Fibroblast of skin of left quadriceps (primary cell): ENCODE measurements around the gene APC2.
"Not testable (repeated sequence)": the region's sequence is repeated elsewhere in the genome, so short reads cannot be mapped to it uniquely, and the experiment has no call there.

ENCODE experiments used
- DNase-seq, 2 experiments: peaks; one replicate each; pipeline ENCODE4 v3.0.0-alpha.2; 2013; ENCODE audit warnings: low read depth in 2 of 2

APC2 gene

DNA sequence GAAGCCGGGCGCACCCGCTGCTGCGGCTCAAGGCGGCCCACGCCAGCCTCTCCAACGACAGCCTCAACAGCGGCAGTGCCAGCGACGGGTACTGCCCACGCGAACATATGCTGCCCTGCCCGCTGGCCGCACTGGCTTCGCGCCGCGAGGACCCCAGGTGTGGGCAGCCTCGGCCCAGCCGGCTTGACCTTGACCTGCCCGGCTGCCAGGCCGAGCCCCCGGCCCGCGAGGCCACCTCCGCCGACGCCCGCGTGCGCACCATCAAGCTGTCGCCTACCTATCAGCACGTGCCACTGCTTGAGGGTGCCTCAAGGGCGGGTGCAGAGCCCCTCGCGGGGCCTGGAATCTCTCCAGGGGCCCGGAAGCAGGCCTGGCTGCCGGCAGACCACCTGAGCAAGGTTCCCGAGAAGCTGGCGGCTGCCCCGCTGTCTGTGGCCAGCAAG is 16.1 kb downstream of the APC2 start:
- DNase-seq: no peak

- no peak for DNase-seq
These were observed 16.7 kb downstream of the APC2 start for GRCh38 chr19:1466461-1467214.

DNA sequence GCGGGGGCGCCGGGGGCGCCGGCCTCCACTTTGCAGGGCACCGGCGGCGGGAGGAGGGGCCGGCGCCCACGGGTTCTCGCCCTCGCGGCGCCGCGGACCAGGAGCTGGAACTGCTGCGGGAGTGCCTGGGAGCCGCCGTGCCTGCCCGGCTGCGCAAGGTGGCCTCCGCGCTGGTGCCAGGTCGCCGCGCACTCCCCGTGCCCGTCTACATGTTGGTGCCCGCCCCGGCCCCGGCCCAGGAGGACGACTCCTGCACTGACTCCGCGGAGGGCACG is 17.2 kb downstream of the APC2 start:
- no peak for DNase-seq

GRCh38 chr19:1467490-1468273 is 17.8 kb downstream of the APC2 start:
- no peak for DNase-seq

- DNase-seq: no peak
These were observed 18.4 kb downstream of the APC2 start for GRCh38 chr19:1468274-1468820.

DNA sequence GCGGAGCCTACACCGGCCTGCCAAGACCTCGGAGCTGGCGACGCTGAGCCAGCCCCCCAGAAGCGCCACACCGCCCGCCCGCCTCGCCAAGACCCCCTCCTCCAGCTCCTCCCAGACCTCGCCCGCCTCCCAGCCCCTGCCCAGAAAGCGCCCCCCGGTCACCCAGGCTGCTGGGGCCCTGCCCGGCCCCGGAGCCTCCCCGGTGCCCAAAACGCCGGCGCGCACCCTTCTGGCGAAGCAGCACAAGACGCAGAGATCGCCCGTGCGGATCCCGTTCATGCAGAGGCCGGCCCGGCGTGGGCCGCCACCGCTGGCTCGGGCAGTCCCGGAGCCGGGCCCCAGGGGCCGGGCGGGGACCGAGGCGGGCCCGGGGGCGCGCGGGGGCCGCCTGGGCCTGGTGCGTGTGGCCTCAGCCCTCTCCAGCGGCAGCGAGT is 18.9 kb downstream of the APC2 start:
- DNase-seq: no peak

DNA sequence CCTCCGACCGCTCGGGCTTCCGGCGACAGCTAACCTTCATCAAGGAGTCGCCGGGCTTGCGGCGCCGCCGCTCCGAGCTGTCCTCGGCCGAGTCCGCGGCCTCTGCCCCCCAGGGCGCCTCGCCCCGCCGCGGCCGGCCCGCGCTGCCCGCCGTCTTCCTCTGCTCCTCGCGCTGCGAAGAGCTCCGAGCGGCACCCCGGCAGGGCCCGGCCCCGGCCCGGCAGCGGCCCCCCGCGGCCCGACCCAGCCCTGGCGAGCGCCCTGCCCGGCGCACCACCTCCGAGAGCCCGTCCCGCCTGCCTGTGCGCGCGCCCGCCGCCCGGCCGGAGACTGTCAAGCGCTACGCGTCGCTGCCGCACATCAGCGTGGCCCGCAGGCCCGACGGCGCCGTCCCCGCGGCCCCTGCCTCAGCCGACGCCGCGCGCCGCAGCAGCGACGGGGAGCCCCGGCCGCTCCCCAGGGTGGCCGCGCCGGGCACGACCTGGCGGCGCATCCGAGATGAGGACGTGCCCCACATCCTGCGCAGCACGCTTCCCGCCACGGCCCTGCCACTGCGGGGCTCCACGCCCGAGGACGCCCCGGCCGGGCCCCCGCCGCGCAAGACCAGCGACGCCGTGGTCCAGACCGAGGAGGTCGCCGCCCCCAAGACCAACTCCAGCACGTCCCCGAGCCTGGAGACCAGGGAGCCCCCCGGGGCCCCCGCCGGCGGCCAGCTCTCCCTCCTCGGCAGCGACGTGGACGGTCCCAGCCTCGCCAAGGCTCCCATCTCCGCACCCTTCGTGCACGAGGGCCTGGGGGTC is 19.5 kb downstream of the APC2 start:
- no peak for DNase-seq

DNA sequence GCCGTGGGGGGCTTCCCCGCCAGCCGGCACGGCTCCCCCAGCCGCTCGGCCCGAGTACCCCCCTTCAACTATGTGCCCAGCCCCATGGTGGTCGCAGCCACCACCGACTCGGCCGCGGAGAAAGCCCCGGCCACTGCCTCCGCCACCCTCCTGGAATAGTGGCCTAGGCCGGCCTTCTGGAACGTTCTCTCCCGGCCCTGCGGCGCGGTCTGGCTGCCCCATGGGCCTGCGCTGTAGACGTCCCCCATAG is 20.1 kb downstream of the APC2 start:
- DNase-seq: no peak

- no peak for DNase-seq
These were observed 20.5 kb downstream of the APC2 start for GRCh38 chr19:1470305-1471009.

DNA sequence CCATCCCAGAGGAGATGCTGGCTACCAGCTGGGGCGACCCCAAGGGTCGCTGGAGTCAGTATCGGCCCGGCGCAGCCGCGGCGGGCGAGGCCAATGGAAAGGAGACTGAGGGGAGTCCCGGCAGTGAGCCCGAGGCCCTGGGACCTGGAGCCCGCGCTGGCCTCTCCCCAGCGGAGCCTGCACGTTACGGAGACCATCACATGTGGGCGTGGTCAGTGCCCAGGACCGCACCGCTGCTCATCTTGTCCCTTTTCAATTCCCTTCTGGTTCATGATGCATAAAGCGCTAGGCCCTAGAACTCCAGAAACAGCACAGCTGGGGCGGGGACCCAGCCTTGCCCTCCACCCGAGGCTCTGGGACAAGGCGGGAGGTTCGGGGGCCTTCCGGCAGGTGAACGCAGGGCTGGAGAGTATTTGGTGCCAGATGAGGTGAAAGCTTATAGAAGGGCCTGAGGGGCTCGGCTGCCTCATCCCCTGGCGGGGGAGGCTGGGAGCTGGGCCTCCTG is 21.1 kb downstream of the APC2 start:
- DNase-seq: no peak

- DNase-seq: no peak
These were observed 21.7 kb downstream of the APC2 start for GRCh38 chr19:1471515-1472160.

GRCh38 chr19:1472231-1473084 is 22.5 kb downstream of the APC2 start:
- no peak for DNase-seq

DNA sequence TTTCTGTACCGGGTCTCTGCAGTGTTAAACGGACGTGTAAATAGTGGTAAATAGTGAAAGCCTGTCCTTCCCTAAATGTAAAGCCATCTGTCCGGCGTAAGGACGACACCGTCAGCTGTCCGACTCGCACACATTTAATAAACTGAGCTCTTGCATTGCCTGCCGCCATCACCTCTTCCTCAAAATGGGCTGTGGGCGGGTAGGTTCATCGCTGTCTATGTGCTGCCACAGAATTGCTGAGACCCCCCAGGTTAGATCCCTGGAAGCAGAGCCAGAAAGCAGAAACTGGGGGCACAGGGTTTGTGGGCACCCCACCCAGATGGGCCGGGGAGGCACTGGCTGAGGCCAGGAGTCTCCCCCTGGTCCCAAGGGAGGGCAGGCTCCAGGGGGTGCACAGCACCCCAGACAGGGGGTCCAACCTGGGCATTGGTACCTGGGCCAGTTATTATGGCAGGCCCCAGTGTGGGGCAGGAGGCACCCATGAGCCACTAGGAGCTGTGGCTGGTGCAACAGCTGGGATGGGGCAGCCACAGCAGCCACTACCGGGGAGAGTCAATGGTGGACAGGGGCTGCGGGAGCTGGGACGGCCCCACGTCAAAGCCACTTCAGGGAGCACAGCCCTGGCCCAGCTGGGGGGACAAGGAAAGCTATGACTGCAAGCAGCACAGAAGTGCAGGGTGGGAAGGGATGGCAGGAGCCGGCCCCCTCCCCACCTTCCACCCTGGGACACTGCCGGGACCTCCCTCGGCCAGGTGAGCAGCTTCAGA is 23.3 kb downstream of the APC2 start:
- DNase-seq: no peak

DNA sequence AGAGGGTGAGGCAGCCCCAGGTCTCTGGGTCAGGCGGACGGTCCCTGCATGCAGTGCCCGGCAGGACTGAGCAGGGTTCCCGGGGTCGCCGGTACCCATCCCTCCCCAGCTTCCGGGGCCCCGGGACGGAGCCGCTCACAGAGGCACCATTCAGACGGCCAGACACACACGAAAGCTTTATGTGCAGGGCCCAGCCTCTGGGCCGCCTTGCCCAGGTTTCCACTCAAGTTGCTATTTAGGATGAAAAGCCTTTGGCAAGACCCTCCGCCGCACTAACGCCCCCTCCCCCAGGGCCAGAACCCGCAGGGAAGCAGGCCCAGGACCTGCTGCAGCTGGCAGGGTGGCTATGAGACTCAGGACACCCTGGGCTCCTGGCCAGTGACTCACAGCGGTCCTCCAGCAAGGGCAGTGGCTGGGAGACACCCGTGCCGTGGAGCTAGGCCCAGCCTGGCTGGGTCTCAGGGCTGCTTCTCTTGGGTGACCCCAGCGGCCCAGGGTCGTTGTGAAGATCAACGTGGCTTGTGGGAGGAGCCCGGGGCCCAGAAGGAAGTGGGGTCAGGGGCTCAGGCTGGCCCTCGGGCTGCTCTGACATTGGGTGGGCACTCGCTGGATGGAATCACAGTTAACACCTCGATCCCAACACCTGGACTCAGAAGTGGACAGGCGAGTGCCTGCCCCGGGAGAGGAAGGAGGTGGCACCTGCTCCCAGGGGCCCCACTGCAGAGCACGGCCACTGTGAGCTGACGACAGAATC is 24.3 kb downstream of the APC2 start:
- DNase-seq: no peak

DNA sequence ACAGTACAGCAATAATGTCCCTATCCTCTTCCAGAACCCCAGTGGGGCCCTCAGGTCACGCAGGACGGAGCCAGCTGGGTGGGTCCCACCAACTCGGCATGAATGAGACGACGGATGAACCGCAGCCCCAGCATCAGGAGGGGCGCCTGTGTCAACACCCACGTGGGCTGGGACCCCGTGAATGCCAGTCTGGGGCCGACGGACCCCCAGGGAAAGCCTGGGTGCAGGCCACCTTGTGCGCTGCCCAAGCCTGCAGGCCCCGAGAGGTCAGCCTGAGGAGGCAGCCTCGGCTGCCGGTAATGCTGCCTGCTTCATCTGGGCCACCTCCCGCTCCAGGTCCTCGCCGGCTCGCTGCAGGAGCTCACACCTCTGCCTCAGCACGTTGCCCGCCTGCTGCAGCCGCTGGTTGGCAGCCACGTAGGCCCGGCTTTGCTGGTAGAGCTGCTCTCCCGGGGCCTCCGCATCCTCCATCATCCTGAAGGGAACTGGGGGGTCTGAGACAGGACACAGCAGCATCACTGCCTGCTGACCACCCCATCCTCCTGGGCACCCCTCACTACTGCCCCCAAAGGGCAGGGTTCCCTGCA is 24.9 kb downstream of the APC2 start:
- DNase-seq: no peak

DNA sequence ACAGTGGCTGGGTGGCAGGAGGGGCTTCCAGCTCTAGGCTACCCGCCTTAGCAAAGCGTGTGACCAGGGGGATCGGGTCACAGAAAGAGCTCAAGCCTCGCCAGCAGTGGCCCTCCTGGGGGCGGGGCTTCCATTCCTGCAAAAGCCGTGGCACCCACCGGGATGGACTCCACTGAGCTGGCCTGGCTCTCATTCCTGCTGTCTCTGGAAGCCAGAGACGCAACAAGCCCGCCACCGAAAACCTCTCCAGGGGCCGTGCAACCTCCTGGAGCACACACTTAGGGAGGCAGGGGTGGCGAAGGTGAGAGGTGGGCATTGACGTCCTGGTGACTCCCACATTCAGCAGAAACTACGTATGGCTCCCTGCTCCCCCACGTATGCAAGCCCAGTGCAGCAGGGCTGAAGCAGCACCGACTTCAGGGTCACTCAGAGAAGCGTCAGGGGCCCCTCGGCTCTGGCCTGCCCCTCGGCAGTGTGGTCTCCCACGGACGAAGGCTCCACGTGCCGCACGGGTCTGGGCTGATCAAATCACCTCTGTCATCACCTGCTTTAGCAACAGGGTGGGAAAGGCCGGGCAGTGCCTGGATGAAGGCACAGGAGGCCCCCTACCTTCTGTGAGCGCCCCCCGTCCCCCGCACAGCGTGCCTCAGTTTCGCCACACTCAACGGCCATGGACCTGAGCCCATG is 26.0 kb downstream of the APC2 start:
- DNase-seq: no peak

GRCh38 chr19:1477056-1477455 is 27.1 kb downstream of the APC2 start:
- not testable (repeated sequence) for DNase-seq
